Left ventricle myocardium superior (tissue), 1 donor: ENCODE data around the gene SLC43A3. TPM values are rescaled to one million over a fixed set of nuclear protein-coding genes. Genes with fewer than 3 reads are reported as not detected.

Source experiments
- ATAC-seq: fragments of 200-7000 bp; cut with Tn5 transposase; one replicate; pipeline ENCODE4 v1.9.1; 2020; ENCODE audit warnings: mild to moderate bottlenecking, moderate library complexity
- DNase-seq: peaks from one replicate; pipeline ENCODE4 v3.0.0-alpha.2; 2020
- intact Hi-C: fragments of 100-400 bp; cut with micrococcal nuclease; formaldehyde crosslinking; loops from one replicate; pipeline ENCODE4 v1.11.0; 2022
- long read RNA-seq: library from polyadenylated mRNA; unstranded; transcript quantifications from one replicate; pipeline ENCODE4 v2.0.0, GENCODE V29; 2021
- total RNA-seq: library from RNA; stranded (reverse); fragmentation: NEBNext Ultra II Directional; extraction: Animal tissue kit (Norgen Biotek cat#: 25700); gene quantifications from one replicate; pipeline ENCODE4 v1.2.1, GENCODE V29; 2021
- donor health status: DM: no; HTN: yes; CAD: no; lungs with severe emphysema.

SLC43A3 gene
- 20.6 TPM for total RNA-seq
- long read RNA-seq, transcript SLC43A3-203 (14 exons, 2,617 nt), result major isoform, 9 of 22 reads
- long read RNA-seq, partial matches to known transcripts, result 6 of 22 reads
- long read RNA-seq, other reads (novel, unspliced or antisense), result 2 of 22 reads

DNA sequence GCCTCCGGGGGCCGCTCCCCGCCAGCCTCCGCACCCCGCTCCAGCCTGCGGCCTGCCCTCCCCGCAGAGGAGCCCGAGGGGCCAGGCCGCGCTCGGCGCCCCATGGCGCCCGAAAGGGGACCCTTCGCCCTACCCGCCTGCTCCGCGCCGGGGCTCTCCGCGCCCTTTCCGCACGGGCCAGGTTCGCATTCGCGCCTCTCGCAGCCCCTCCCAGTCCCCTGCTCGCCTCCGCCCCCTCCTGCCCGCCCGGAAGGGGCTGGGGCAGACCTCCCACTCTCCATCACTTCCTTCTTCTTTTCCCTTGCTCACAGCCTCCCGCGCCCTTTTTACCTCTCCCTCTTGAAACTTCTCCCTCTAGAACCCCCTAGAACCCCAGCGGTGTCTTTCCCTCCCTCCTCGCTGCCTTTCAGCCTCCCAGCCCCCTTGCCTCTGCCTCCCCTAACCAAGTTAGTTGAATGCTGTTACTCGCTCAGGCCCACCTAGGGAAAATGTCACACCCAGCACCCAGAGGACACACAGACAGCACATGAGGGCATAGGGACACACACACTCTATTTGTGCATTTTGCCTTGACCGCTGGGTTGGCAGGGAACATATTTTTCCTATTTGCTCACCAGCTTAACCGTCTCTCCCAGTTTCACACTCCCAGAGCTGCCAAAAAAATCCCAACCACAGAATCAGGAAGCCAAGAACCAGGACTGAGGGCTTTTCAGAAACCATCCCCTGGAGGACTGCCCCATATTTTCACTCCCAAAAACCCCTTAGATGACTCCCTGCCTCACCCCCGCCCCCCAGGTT, at the start of gene SLC43A3:
Gene SLC43A3, minus strand, starts transcription at position 193 of the 798 bp plus-strand sequence. CDS start 949 bp downstream, outside the sequence.
- intact Hi-C loops, result no loop called here
- DNase-seq (peak; percentile 84), ATAC-seq (peak; percentile 75)

DNA sequence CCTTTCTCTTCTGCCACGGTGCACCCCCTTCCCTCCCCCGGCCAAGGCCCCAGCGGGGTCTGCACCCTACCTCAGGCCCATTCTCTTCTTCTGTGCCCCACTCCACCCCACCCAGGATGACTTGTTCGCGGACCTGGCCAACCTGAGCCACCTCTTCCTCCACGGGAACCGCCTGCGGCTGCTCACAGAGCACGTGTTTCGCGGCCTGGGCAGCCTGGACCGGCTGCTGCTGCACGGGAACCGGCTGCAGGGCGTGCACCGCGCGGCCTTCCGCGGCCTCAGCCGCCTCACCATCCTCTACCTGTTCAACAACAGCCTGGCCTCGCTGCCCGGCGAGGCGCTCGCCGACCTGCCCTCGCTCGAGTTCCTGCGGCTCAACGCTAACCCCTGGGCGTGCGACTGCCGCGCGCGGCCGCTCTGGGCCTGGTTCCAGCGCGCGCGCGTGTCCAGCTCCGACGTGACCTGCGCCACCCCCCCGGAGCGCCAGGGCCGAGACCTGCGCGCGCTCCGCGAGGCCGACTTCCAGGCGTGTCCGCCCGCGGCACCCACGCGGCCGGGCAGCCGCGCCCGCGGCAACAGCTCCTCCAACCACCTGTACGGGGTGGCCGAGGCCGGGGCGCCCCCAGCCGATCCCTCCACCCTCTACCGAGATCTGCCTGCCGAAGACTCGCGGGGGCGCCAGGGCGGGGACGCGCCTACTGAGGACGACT, 49.3 kb upstream of the SLC43A3 start:
- DNase-seq (peak; percentile 77), ATAC-seq (peak; percentile 90)
- intact Hi-C loops, result no loop called here

GRCh38 chr11:57475671-57476046, 48.7 kb upstream of the SLC43A3 start:
- no peak for ATAC-seq
- intact Hi-C loops, result no loop called here
- no peak for DNase-seq

DNA sequence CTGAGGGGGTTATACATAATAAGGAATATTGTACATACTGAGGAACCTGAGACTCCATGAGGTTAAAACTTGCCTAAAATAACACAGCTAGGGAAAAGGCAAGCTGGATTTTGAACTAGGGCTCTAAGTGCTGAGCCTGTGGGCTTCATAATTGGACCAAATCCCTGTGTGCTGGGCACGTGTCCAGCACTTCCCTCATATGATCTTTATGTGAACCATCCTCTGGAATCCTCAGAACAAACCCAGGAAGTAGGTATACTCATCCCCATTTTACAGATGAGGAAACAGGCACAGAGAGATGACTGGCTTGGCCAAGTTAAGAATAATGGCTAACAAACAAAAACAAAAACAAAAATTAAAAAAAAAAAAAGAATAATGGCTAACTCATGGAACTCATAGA, 48.3 kb upstream of the SLC43A3 start:
- intact Hi-C loops, result no loop called here
- ATAC-seq, result no peak
- DNase-seq, result no peak

- ATAC-seq, result no peak
- no peak for DNase-seq
- intact Hi-C loops, result no loop called here
Measured at GRCh38 chr11:57474803-57475115, 47.8 kb upstream of the SLC43A3 start.

GRCh38 chr11:57474017-57474802, 47.3 kb upstream of the SLC43A3 start:
- DNase-seq, result no peak
- ATAC-seq, result no peak
- intact Hi-C loops, result no loop called here

DNA sequence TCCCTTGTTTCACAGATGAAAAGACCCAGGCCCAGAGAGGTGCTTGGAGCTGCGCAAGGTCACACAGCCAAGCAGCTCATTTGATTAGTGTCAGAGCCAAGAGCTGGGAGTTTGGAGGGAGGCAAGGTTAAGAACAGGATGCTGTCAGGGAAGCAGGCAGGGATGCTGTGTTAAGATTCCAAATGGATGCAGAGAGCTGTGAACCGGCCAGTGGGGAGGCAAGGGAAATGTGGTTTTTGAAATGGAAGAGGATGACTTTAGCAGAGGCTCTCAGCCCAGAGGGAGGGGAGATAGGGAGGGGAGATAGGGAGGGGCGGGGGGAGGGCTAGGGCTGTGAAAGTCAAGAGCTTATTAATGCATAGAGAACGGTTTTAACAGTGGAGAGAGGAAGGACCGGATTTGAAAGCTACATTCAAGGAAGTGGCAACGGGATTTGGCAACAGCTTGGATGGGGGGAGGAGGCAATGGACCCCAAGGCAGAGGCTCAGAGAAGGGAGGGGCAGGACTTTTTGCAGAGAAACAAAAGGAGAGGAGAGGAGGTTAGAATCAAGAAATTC, 46.4 kb upstream of the SLC43A3 start:
- DNase-seq (no peak), ATAC-seq (no peak)
- intact Hi-C loops, result no loop called here

GRCh38 chr11:57471496-57471895, 44.6 kb upstream of the SLC43A3 start:
- no peak for ATAC-seq
- DNase-seq, result no peak
- intact Hi-C loops, result no loop called here

GRCh38 chr11:57469268-57469667, 42.3 kb upstream of the SLC43A3 start:
- no peak for ATAC-seq
- intact Hi-C loops, result no loop called here

GRCh38 chr11:57468276-57468675, 41.4 kb upstream of the SLC43A3 start:
- DNase-seq, result no peak
- ATAC-seq, result no peak
- intact Hi-C loops, result no loop called here

More at GRCh38 chr11:57469268-57469667, 42.3 kb upstream of the SLC43A3 start:
- DNase-seq, result no peak

DNA sequence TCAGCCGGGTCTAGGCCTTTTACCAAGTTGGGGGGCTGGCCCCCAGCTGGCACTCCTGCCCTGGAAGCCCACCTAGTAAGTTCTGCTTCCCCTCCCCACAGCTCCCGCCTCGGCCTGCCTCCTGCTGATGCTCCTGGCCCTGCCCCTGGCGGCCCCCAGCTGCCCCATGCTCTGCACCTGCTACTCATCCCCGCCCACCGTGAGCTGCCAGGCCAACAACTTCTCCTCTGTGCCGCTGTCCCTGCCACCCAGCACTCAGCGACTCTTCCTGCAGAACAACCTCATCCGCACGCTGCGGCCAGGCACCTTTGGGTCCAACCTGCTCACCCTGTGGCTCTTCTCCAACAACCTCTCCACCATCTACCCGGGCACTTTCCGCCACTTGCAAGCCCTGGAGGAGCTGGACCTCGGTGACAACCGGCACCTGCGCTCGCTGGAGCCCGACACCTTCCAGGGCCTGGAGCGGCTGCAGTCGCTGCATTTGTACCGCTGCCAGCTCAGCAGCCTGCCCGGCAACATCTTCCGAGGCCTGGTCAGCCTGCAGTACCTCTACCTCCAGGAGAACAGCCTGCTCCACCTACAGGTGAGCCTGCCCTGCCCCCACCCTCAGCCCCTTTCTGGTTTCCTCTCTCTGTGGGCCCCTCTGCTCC, 40.7 kb upstream of the SLC43A3 start:
- intact Hi-C loops, result no loop called here
- ATAC-seq, result no peak
- no peak for DNase-seq

- DNase-seq (no peak), ATAC-seq (no peak)
- intact Hi-C loops, result no loop called here
Measured at GRCh38 chr11:57466680-57467079, 39.8 kb upstream of the SLC43A3 start.

GRCh38 chr11:57464539-57465181, 37.7 kb upstream of the SLC43A3 start:
- ATAC-seq (no peak), DNase-seq (no peak)
- intact Hi-C loops, result no loop called here

DNA sequence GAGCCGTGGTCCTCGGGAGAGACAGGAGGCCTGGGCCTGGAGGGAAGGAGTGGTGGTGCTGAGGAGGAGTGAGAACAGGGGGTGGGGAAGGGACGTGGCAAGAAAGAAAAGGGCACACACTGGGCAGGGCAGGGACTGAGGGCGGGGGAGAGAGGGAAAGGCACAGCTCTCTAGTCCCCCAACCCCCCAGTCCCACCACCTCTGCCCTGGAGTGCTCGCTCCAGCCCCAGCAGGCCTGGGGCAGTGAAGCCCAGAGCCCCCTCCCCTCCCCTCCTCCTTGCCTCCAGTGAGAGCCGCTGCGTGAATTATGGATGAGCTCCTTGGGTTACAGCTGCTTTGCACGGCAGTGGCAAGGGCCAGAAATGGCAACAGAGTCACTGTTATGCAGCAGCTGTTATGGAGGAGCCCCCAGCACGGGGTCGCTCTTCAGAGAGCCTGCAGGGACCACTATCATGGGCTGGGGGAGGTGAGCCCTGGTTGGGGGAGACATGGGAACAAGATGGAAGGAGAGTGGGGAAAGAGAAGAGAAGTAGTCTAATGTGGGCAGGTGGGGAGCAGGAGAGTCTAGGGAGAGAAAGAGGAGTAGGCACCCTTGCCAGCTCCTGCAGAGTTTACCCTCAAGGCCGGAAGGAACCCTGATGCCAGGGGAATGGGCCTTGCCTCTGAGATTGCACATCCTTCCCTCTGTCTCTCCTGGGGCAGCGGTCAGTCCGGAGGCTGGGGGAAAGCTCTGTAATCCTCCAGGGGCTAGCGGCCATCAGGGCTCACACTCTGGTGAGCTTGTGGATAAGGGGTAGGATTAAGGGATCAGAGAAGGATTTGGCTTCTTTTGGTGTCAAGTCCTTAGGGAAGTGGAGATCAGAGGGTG, 37.0 kb upstream of the SLC43A3 start:
- ATAC-seq (no peak), DNase-seq (no peak)
- intact Hi-C loops, result no loop called here

GRCh38 chr11:57462597-57462996, 35.7 kb upstream of the SLC43A3 start:
- ATAC-seq (no peak), DNase-seq (no peak)
- intact Hi-C loops, result no loop called here

DNA sequence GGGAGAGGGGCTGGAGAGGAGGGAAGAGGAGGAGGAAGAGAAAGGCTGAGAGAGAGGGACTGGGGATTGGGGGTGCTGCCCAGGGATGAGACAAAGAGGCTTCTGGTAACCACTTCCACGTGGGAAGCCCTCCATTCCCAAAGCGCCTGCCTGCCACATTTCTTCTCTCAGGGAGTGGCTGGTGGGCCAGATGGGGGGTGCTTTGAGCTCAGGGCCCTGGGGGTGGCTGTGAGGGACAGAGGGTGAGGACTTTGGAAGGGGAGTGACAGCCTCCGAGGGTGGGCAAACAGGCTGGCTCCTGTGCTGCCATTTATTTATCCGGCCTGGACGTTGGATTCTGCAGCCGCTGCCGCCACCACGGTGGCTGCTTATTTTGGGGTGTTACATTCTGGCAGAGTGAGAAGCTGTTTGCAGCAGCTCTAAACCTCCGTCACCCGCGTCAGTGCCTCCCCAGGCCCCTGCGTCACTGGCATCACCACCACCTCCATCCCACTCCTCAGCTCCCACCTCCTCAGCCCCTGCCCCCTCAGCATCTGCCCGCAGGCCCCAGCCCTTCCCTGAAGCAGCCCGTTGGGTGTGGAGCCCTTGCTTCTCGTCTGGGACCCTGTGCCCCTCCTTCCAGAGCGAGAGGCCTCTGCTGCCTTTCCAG, 35.0 kb upstream of the SLC43A3 start:
- intact Hi-C loops, result no loop called here
- no peak for DNase-seq
- ATAC-seq, result no peak
